WTC11 (cell line): ENCODE results near the gene INSL4. TPM values are rescaled to one million over a fixed set of nuclear protein-coding genes. Genes with fewer than 3 reads are reported as not detected.

Experiments
- ATAC-seq: fragments of 200-7000 bp; cut with Tn5 transposase; 2 replicates; pipeline ENCODE4 v1.10.0; 2021; ENCODE audit warnings: mild to moderate bottlenecking, moderate library complexity
- CTCF ChIA-PET: fragments of 300-600 bp; sonication (Branson Sonifier 250); formaldehyde crosslinking; loops from one replicate; lab custom pipeline; 2021; ENCODE audit warnings: antibody characterized with exemption; lab: Charles Lee
- POLR2A ChIA-PET: fragments of 350-600 bp; sonication (Branson Sonifier 250); formaldehyde crosslinking; loops from one replicate; lab custom pipeline; 2021; ENCODE audit warnings: antibody characterized with exemption; lab: Charles Lee
- DNase-seq: peaks from one replicate; pipeline ENCODE4 v3.0.0; 2021; ENCODE audit warnings: low spot score
- H3K27ac Mint-ChIP-seq: 2 replicates; pipeline ENCODE4 v1.8.0; 2021; ENCODE audit warnings: mixed read lengths
- H3K27me3 Mint-ChIP-seq: 2 replicates; pipeline ENCODE4 v1.8.0; 2021; ENCODE audit warnings: low read depth, mild to moderate bottlenecking, moderate library complexity, mixed read lengths
- H3K36me3 Mint-ChIP-seq: 2 replicates; pipeline ENCODE4 v1.8.0; 2021; ENCODE audit warnings: mixed read lengths
- H3K4me1 Mint-ChIP-seq: 2 replicates; pipeline ENCODE4 v1.8.0; 2022; ENCODE audit warnings: mixed read lengths
- H3K4me3 Mint-ChIP-seq: 2 replicates; pipeline ENCODE4 v1.8.0; 2021; ENCODE audit warnings: mild to moderate bottlenecking, moderate library complexity, mixed read lengths
- H3K9me3 Mint-ChIP-seq: 2 replicates; pipeline ENCODE4 v1.8.0; 2021; ENCODE audit warnings: mixed read lengths
- EMX1 ChIP-seq: fragments of 250-450 bp; sonication (Bioruptor Pico); IDR thresholded peaks from 2 replicates; pipeline ENCODE4 v1.8.0; 2021; ENCODE audit warnings: mild to moderate bottlenecking
- FOXJ3 ChIP-seq: sonication (generic); formaldehyde crosslinking; IDR thresholded peaks from 2 replicates; pipeline ENCODE4 v1.9.0; 2021; ENCODE audit warnings: missing genetic modification reagents, mild to moderate bottlenecking, borderline replicate concordance
- FOXK1 ChIP-seq: sonication (generic); formaldehyde crosslinking; IDR thresholded peaks from 2 replicates; pipeline ENCODE4 v1.8.0; 2022; ENCODE audit warnings: mild to moderate bottlenecking, moderate library complexity, missing genetic modification reagents
- GTF2I ChIP-seq: fragments of 250-450 bp; sonication (Bioruptor Pico); conservative IDR thresholded peaks from 2 replicates; pipeline ENCODE4 v1.4.0; 2021; ENCODE audit warnings: mild to moderate bottlenecking
- HMGA2 ChIP-seq: fragments of 250-450 bp; sonication (Bioruptor Pico); IDR thresholded peaks from 2 replicates; pipeline ENCODE4 v1.4.0; 2021; ENCODE audit warnings: mild to moderate bottlenecking, moderate library complexity
- MXD4 ChIP-seq: fragments of 250-450 bp; sonication (Bioruptor Pico); IDR thresholded peaks from 2 replicates; pipeline ENCODE4 v1.8.0; 2021; ENCODE audit warnings: mild to moderate bottlenecking, moderate library complexity, borderline replicate concordance
- SOX15 ChIP-seq: fragments of 250-450 bp; sonication (Bioruptor Pico); IDR thresholded peaks from 2 replicates; pipeline ENCODE4 v1.9.0; 2021; ENCODE audit warnings: mild to moderate bottlenecking
- SP1 ChIP-seq: sonication (generic); formaldehyde crosslinking; conservative IDR thresholded peaks from 2 replicates; pipeline ENCODE4 v1.8.1; 2022; ENCODE audit warnings: missing genetic modification reagents
- TCF7 ChIP-seq: sonication (generic); formaldehyde crosslinking; IDR thresholded peaks from 2 replicates; pipeline ENCODE4 v1.8.0; 2022; ENCODE audit warnings: mild to moderate bottlenecking, low read depth, missing genetic modification reagents, moderate library complexity
- TEAD1 ChIP-seq: sonication (generic); formaldehyde crosslinking; IDR thresholded peaks from 2 replicates; pipeline ENCODE4 v1.8.0; 2022; ENCODE audit warnings: mild to moderate bottlenecking, missing genetic modification reagents
- ZNF219 ChIP-seq: sonication (generic); formaldehyde crosslinking; IDR thresholded peaks from 2 replicates; pipeline ENCODE4 v1.8.0; 2023; ENCODE audit warnings: missing genetic modification reagents, mild to moderate bottlenecking, borderline replicate concordance
- ZNF416 ChIP-seq: fragments of 250-450 bp; sonication (Bioruptor Pico); IDR thresholded peaks from 2 replicates; pipeline ENCODE4 v1.9.0; 2021; ENCODE audit warnings: mild to moderate bottlenecking, inconsistent platforms
- total RNA-seq: library from RNA; stranded (reverse); gene quantifications from 3 replicates; pipeline ENCODE4 v1.2.3, GENCODE V29; 2021
- TF ChIP-seq, protein P1 (sequence below): sonication (generic); formaldehyde crosslinking; IDR thresholded peaks from 2 replicates; pipeline ENCODE4 v1.8.1; 2022; ENCODE audit warnings: missing genetic modification reagents, borderline replicate concordance
- TF ChIP-seq, protein P2 (sequence below): sonication (generic); formaldehyde crosslinking; IDR thresholded peaks from 2 replicates; pipeline ENCODE4 v1.8.1; 2023; ENCODE audit warnings: mild to moderate bottlenecking, missing genetic modification reagents
- TF ChIP-seq, protein P3 (sequence below): sonication (generic); formaldehyde crosslinking; IDR thresholded peaks from 2 replicates; pipeline ENCODE4 v1.8.1; 2022; ENCODE audit warnings: low read depth, mild to moderate bottlenecking, moderate library complexity, missing genetic modification reagents, borderline replicate concordance
- TF ChIP-seq, protein P4 (sequence below): fragments of 250-450 bp; sonication (Bioruptor Pico); IDR thresholded peaks from 2 replicates; pipeline ENCODE4 v1.8.0; 2021; ENCODE audit warnings: mild to moderate bottlenecking
- TF ChIP-seq, protein P5 (sequence below): sonication (generic); formaldehyde crosslinking; IDR thresholded peaks from 2 replicates; pipeline ENCODE4 v1.8.1; 2023; ENCODE audit warnings: mild to moderate bottlenecking, missing genetic modification reagents, moderate library complexity
- TF ChIP-seq, protein P6 (sequence below): sonication (generic); formaldehyde crosslinking; IDR thresholded peaks from 2 replicates; pipeline ENCODE4 v1.8.1; 2023; ENCODE audit warnings: mild to moderate bottlenecking, missing genetic modification reagents, borderline replicate concordance
- TF ChIP-seq, protein P7 (sequence below): fragments of 250-450 bp; sonication (Bioruptor Pico); IDR thresholded peaks from 2 replicates; pipeline ENCODE4 v1.9.0; 2021; ENCODE audit warnings: mild to moderate bottlenecking
- TF ChIP-seq, protein P8 (sequence below): sonication (generic); formaldehyde crosslinking; IDR thresholded peaks from 2 replicates; pipeline ENCODE4 v1.8.0; 2022; ENCODE audit warnings: missing genetic modification reagents

The INSL4 gene
- total RNA-seq, 1 experiment from 2014 or later, result not detected

DNA sequence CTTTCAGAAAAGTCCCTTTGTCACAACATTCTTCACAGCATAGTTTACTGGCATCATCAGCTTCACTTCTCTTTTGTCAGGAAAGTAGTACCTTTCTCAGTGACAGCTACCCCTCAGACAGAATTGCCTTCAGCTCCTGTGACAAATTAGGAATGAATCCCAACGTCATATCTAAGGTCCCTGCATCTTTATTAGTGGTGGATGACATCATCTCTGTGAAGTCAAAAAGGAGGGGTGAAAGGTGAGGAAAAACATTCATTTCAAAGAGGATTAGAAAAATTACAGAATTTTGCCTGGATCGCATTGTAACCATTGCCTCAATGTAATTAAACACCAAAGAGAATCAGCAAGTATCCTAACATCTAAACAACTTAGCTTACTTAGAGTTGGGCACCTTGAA, 37.9 kb upstream of the INSL4 start (continued):
- TF ChIP-seq EMX1 (CRISPR knock-in tag), result no peak

DNA sequence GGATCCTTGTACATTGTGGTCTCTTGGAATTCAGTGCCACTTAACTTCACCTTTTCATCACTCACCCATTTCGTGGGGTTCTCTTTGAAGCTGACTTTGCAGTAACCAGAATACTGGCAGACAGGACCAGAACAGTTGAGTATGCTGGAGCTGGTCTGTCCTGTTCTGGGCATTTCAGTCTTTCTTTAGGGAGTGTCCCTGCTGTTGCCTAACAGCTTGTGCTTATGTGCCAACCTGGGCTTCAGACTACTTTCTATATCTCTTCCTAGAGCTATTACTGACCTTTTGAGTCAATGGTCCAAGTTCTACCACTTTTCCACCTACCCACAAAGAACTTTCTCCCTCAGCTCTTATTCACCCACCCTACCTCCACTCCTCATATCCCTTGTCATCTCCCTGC, 35.8 kb upstream of the INSL4 start:
- DNase-seq (no peak), ATAC-seq (no peak)
- no peak overlapping the region for H3K4me3 Mint-ChIP-seq
- peaks cover 18% of the 10 kb centered on the region for H3K9me3 Mint-ChIP-seq
- peaks cover 3% of the 10 kb centered on the region; the same call in 1 of the 2 replicates for H3K36me3 Mint-ChIP-seq
- CTCF ChIA-PET, result interaction anchor here (2.3 kb wide), 1 partner anchor 9 kb away, joined by 16 read pairs; the partner anchor contains the start of gene INSL6
- TF ChIP-seq SP1 (CRISPR knock-in tag) (no peak), TEAD1 (CRISPR knock-in tag) (no peak), TCF7 (CRISPR knock-in tag) (no peak), FOXJ3 (CRISPR knock-in tag) (no peak), ZNF416 (CRISPR knock-in tag) (no peak), MXD4 (CRISPR knock-in tag) (no peak), SOX15 (CRISPR knock-in tag) (no peak)
- TF ChIP-seq, protein P1, sequence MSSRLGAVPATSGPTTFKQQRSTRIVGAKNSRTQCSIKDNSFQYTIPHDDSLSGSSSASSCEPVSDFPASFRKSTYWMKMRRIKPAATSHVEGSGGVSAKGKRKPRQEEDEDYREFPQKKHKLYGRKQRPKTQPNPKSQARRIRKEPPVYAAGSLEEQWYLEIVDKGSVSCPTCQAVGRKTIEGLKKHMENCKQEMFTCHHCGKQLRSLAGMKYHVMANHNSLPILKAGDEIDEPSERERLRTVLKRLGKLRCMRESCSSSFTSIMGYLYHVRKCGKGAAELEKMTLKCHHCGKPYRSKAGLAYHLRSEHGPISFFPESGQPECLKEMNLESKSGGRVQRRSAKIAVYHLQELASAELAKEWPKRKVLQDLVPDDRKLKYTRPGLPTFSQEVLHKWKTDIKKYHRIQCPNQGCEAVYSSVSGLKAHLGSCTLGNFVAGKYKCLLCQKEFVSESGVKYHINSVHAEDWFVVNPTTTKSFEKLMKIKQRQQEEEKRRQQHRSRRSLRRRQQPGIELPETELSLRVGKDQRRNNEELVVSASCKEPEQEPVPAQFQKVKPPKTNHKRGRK (CRISPR knock-in tag), result no peak
- TF ChIP-seq, protein P2, sequence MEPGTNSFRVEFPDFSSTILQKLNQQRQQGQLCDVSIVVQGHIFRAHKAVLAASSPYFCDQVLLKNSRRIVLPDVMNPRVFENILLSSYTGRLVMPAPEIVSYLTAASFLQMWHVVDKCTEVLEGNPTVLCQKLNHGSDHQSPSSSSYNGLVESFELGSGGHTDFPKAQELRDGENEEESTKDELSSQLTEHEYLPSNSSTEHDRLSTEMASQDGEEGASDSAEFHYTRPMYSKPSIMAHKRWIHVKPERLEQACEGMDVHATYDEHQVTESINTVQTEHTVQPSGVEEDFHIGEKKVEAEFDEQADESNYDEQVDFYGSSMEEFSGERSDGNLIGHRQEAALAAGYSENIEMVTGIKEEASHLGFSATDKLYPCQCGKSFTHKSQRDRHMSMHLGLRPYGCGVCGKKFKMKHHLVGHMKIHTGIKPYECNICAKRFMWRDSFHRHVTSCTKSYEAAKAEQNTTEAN (CRISPR knock-in tag), result no peak
- TF ChIP-seq, protein P3, sequence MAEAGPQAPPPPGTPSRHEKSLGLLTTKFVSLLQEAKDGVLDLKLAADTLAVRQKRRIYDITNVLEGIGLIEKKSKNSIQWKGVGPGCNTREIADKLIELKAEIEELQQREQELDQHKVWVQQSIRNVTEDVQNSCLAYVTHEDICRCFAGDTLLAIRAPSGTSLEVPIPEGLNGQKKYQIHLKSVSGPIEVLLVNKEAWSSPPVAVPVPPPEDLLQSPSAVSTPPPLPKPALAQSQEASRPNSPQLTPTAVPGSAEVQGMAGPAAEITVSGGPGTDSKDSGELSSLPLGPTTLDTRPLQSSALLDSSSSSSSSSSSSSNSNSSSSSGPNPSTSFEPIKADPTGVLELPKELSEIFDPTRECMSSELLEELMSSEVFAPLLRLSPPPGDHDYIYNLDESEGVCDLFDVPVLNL (CRISPR knock-in tag), result no peak
- TF ChIP-seq, protein P4, sequence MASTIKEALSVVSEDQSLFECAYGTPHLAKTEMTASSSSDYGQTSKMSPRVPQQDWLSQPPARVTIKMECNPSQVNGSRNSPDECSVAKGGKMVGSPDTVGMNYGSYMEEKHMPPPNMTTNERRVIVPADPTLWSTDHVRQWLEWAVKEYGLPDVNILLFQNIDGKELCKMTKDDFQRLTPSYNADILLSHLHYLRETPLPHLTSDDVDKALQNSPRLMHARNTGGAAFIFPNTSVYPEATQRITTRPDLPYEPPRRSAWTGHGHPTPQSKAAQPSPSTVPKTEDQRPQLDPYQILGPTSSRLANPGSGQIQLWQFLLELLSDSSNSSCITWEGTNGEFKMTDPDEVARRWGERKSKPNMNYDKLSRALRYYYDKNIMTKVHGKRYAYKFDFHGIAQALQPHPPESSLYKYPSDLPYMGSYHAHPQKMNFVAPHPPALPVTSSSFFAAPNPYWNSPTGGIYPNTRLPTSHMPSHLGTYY (CRISPR knock-in tag), result no peak
- TF ChIP-seq, protein P5, sequence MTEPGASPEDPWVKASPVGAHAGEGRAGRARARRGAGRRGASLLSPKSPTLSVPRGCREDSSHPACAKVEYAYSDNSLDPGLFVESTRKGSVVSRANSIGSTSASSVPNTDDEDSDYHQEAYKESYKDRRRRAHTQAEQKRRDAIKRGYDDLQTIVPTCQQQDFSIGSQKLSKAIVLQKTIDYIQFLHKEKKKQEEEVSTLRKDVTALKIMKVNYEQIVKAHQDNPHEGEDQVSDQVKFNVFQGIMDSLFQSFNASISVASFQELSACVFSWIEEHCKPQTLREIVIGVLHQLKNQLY (CRISPR knock-in tag), result no peak
- TF ChIP-seq, all 79 proteins: peak for 0
- Mint-ChIP-seq H3K4me1 (no peaks in the 10 kb centered on the region), H3K27me3 (no peaks in the 10 kb centered on the region), H3K27ac (no peak overlapping the region)
- POLR2A ChIA-PET, result no interaction called here

DNA sequence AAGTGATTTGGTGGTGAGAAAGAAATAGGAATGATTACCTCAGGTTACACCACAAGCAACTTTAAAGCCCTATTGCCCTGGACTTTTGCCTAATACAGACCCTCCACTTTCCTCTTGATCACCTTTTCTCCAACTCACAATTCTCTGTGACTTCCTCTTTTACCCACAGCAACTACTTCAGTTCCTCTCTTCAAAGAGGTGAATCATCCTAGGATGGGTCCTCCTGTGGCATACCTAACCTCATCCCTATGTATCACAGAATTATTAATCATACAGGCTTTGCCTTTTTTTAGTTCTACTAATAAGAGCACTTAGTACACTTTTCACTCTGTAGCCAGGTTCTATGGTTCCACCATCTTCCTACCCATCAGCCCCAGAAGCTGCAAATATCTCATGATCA, 26.1 kb upstream of the INSL4 start:
- ATAC-seq (no peak), DNase-seq (no peak)
- peaks cover 5% of the 10 kb centered on the region for H3K9me3 Mint-ChIP-seq
- POLR2A ChIA-PET, result no interaction called here
- H3K27ac Mint-ChIP-seq, result no peak overlapping the region
- H3K27me3 Mint-ChIP-seq, result no peaks in the 10 kb centered on the region; the same call in 1 of the 2 replicates
- H3K36me3 Mint-ChIP-seq, result no peaks in the 10 kb centered on the region
- H3K4me3 Mint-ChIP-seq, result no peak overlapping the region
- CTCF ChIA-PET, result no interaction called here
- H3K4me1 Mint-ChIP-seq, result no peaks in the 10 kb centered on the region
- TF ChIP-seq, protein P6, sequence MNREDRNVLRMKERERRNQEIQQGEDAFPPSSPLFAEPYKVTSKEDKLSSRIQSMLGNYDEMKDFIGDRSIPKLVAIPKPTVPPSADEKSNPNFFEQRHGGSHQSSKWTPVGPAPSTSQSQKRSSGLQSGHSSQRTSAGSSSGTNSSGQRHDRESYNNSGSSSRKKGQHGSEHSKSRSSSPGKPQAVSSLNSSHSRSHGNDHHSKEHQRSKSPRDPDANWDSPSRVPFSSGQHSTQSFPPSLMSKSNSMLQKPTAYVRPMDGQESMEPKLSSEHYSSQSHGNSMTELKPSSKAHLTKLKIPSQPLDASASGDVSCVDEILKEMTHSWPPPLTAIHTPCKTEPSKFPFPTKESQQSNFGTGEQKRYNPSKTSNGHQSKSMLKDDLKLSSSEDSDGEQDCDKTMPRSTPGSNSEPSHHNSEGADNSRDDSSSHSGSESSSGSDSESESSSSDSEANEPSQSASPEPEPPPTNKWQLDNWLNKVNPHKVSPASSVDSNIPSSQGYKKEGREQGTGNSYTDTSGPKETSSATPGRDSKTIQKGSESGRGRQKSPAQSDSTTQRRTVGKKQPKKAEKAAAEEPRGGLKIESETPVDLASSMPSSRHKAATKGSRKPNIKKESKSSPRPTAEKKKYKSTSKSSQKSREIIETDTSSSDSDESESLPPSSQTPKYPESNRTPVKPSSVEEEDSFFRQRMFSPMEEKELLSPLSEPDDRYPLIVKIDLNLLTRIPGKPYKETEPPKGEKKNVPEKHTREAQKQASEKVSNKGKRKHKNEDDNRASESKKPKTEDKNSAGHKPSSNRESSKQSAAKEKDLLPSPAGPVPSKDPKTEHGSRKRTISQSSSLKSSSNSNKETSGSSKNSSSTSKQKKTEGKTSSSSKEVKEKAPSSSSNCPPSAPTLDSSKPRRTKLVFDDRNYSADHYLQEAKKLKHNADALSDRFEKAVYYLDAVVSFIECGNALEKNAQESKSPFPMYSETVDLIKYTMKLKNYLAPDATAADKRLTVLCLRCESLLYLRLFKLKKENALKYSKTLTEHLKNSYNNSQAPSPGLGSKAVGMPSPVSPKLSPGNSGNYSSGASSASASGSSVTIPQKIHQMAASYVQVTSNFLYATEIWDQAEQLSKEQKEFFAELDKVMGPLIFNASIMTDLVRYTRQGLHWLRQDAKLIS (CRISPR knock-in tag), result no peak
- TF ChIP-seq, protein P7, sequence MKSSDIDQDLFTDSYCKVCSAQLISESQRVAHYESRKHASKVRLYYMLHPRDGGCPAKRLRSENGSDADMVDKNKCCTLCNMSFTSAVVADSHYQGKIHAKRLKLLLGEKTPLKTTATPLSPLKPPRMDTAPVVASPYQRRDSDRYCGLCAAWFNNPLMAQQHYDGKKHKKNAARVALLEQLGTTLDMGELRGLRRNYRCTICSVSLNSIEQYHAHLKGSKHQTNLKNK (CRISPR knock-in tag), result no peak
- TF ChIP-seq, protein P8, sequence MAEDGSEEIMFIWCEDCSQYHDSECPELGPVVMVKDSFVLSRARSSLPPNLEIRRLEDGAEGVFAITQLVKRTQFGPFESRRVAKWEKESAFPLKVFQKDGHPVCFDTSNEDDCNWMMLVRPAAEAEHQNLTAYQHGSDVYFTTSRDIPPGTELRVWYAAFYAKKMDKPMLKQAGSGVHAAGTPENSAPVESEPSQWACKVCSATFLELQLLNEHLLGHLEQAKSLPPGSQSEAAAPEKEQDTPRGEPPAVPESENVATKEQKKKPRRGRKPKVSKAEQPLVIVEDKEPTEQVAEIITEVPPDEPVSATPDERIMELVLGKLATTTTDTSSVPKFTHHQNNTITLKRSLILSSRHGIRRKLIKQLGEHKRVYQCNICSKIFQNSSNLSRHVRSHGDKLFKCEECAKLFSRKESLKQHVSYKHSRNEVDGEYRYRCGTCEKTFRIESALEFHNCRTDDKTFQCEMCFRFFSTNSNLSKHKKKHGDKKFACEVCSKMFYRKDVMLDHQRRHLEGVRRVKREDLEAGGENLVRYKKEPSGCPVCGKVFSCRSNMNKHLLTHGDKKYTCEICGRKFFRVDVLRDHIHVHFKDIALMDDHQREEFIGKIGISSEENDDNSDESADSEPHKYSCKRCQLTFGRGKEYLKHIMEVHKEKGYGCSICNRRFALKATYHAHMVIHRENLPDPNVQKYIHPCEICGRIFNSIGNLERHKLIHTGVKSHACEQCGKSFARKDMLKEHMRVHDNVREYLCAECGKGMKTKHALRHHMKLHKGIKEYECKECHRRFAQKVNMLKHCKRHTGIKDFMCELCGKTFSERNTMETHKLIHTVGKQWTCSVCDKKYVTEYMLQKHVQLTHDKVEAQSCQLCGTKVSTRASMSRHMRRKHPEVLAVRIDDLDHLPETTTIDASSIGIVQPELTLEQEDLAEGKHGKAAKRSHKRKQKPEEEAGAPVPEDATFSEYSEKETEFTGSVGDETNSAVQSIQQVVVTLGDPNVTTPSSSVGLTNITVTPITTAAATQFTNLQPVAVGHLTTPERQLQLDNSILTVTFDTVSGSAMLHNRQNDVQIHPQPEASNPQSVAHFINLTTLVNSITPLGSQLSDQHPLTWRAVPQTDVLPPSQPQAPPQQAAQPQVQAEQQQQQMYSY, result no peak
- TF ChIP-seq HMGA2 (CRISPR knock-in tag) (no peak), ZNF219 (CRISPR knock-in tag) (no peak), GTF2I (CRISPR knock-in tag) (no peak), FOXK1 (CRISPR knock-in tag) (no peak)
